RWPE1 (cell line): Measurements from ENCODE around the gene EIF3D.
A peak's percentile ranks its signal among the peaks of the same experiment; 100 is the strongest.

Source experiments
- CTCF ChIA-PET: fragments of 350-600 bp; sonication (Branson Sonifier 250); formaldehyde crosslinking; extraction: SDS; loops from one replicate; lab custom pipeline; 2021; lab: Yijun Ruan, JAX
- POLR2A ChIA-PET: fragments of 400-600 bp; formaldehyde crosslinking; extraction: SDS; loops from one replicate; lab custom pipeline; 2020; ENCODE audit warnings: antibody characterized with exemption; ENCODE audit not compliant: low non-redundant PET; lab: Yijun Ruan, JAX
- DNase-seq: peaks from one replicate; pipeline ENCODE4 v3.0.0; 2012; ENCODE audit warnings: low spot score
- H3K27ac ChIP-seq: fragments of 450-650 bp; 2 replicates; pipeline ENCODE4 v1.5.1; 2017
- TF ChIP-seq, protein P1 (sequence below): fragments of 450-650 bp; conservative IDR thresholded peaks from 2 replicates; pipeline ENCODE4 v1.5.1; 2017; ENCODE audit warnings: low read depth, mild to moderate bottlenecking

The EIF3D gene

DNA sequence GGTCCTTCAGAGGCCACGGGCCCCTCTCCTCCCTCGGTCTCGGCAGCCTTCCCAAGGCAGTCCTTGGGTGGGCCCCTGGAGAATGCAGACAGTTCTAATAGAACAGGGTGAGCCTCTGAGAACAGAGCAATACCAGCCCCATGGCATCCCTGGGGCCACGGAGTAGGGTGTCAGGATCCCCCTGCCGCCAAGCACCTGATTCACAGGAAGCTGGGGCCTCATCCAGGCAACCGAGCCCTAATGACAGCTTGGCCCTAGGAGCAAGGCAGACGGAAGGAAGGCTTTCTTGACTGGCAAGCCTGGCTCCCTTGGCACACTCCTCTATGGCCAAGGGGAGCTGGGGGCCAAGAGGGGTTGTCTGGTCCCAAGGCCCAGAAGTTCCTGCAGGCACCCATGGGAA, 62.7 kb downstream of the EIF3D start:
- ChIA-PET CTCF (interaction anchor here (0.9 kb wide), 1 partner anchor 165 kb away, joined by 4 read pairs; no protein-coding TSS in a partner anchor), POLR2A (interaction anchor here (0.6 kb wide), 1 partner anchor 51 kb away, joined by 5 read pairs; no protein-coding TSS in a partner anchor)
- TF ChIP-seq, protein P1, sequence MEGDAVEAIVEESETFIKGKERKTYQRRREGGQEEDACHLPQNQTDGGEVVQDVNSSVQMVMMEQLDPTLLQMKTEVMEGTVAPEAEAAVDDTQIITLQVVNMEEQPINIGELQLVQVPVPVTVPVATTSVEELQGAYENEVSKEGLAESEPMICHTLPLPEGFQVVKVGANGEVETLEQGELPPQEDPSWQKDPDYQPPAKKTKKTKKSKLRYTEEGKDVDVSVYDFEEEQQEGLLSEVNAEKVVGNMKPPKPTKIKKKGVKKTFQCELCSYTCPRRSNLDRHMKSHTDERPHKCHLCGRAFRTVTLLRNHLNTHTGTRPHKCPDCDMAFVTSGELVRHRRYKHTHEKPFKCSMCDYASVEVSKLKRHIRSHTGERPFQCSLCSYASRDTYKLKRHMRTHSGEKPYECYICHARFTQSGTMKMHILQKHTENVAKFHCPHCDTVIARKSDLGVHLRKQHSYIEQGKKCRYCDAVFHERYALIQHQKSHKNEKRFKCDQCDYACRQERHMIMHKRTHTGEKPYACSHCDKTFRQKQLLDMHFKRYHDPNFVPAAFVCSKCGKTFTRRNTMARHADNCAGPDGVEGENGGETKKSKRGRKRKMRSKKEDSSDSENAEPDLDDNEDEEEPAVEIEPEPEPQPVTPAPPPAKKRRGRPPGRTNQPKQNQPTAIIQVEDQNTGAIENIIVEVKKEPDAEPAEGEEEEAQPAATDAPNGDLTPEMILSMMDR, result no peak
- H3K27ac ChIP-seq, result peak overlapping the region; percentile 96
- DNase-seq, result no peak

DNA sequence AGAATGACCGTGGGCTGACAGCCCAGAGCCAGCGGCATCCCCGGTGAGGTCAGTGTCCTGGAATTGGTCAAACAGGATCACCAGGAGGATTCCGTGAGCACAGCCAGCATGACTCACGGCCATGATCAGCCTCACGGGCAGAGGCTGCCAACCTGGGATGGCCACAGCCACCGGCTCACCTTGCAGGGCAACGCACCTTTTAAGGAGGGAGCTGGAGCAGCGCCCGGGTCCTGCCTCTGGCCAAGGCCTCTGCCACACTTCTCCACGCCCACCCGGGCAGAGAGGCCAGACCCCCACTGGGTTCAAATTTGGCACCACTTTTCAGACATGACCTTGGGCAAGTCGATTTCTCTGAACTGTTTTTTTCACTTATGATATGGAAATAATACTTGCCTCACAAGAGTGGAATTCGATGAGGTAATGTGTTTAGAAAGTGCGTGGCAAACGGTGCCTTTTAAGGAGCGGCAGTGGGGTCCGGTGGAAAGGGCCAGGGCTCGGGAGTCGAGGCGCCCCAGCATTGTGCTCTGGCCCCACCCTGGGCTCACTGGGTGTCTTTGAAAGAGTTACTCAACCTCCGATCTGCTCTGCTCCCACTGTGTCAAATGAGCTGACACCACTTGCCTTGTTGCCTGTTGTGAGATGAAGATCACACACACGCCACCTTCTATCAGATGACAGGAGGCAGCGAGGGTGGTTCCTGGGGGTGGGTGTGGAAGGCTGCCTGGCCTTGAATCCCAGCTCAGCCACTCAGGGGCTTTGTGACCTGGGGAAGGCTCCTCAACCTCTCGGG, 63.5 kb downstream of the EIF3D start:
- peak; percentile 86 for DNase-seq
- peak overlapping the region; percentile 96 for H3K27ac ChIP-seq
- ChIA-PET CTCF (interaction anchor here (0.9 kb wide), 1 partner anchor 164 kb away, joined by 4 read pairs; no protein-coding TSS in a partner anchor), POLR2A (no interaction called here)
- TF ChIP-seq, protein P1, result no peak

DNA sequence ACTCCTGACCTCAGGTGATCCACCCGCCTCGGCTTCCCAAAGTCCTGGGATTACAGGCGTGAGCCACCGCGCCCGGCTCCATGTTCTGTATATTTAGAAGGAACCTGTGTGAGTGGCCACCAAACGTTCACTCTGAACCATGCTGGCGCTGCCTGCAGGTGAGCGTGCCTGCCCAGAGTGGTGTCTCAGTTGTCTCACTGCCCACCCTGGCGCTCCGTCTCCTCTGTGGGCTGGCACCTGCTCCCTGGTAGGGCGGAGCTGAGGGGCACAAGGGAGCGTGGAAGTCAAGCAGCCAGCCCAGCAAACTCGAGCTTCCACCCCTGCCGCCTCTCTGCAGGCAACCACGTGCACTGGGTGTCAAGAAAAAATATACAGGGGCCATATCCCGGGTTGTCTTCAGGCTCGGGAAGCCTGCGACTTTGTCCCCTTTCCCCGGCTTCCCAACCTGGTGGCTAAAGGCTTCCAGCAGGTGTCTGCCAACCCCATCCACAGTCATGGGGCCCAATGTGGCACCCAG, 64.2 kb downstream of the EIF3D start:
- POLR2A ChIA-PET, result no interaction called here
- H3K27ac ChIP-seq, result peak overlapping the region; percentile 96
- CTCF ChIA-PET, result no interaction called here
- no peak for DNase-seq
- TF ChIP-seq, protein P1, result no peak

DNA sequence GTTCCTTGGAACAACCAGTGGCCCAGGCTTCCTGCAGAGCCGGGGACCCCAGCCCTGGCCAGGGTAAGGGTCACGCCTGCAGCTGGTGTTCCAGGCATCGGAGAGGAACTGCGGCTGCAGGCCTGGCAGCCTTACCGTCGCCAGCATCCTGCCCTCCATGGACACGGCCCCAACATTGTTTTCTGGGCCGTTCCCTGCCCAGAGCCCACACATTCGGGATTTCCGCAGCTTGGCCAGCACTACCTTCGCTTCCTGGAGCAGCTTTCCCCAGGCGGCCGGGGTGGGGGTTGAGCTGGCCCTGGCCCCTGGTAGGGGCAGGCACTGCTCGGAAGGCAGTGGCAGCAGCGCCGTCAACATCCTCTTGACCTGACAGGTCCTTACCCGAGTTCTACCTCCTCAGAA, 65.2 kb downstream of the EIF3D start:
- ChIA-PET POLR2A (no interaction called here), CTCF (no interaction called here)
- TF ChIP-seq, protein P1, result no peak
- H3K27ac ChIP-seq, result peak overlapping the region; percentile 96
- no peak for DNase-seq

DNA sequence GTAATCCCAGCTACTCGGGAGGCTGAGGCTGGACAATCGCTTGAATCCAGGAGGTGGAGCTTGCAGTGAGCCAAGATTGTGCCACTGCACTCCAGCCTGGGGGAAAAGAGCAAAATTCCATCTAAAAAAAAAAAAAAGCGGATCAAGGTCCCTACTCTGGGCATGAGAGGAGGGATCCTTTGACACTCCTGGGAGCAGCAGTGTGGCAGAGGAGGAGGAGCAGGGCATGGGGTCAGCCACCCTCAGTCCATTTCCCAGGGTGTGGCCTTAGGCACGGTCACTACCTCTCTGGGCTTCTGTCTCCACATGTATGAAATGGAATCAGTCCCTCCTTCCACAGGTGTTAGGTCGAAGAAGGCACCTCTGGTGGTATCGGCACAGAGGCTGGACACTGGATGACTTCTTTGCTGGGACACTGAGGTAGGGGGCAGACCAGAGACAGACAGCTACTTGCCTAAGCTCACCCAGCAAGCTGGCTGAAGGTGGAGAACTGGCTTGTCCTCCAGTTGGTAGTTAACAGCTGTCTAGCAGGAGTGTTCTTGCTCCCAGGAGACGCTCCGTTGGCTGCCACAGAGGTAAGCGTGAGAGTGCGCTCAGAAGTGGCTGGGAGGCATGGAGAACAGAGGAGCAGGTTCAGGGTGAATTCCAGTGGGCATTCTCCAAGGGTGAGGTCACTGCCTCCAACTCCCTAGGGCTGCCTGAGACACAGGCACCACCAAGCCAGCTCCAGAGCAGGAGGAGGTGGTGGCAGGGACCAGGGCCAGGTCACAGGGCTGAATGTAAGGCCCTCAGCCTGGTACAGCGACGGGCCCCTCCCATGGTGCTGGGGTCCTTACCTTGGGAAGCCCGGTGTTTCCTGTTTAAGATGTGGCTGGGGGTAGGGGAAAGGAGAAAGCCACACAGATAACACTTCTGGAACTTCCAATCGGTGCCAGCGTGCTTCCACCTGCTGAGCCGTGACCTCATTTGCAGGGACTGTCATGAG, 67.0 kb downstream of the EIF3D start:
- H3K27ac ChIP-seq, result peak overlapping the region; percentile 56
- TF ChIP-seq, protein P1, result no peak
- peak; percentile 62 for DNase-seq
- ChIA-PET POLR2A (interaction anchor here (0.6 kb wide), 1 partner anchor 59 kb away, joined by 3 read pairs; no protein-coding TSS in a partner anchor), CTCF (no interaction called here)
